Fibroblast of skin of left quadriceps (primary cell): ENCODE measurements around the gene ARID5A.
"Not testable (repeated sequence)": the region's sequence is repeated elsewhere in the genome, so short reads cannot be mapped to it uniquely, and the experiment has no call there.

Experiments used
- DNase-seq, 2 experiments: peaks; one replicate each; pipeline ENCODE4 v3.0.0-alpha.2; 2013; ENCODE audit warnings: low read depth in 2 of 2

Gene ARID5A

GRCh38 chr2:96536445-96537065 lies at the start of gene ARID5A:
Gene ARID5A, plus strand, starts transcription at chr2:96536752. Its CDS starts 75 bp downstream, at chr2:96536827.
- peak; percentile 71 to 75 for DNase-seq

GRCh38 chr2:96489261-96489660 lies 47.3 kb upstream of the ARID5A start:
- DNase-seq: no peak

- DNase-seq: no peak
Observed at GRCh38 chr2:96489663-96490062, 46.9 kb upstream of the ARID5A start.

GRCh38 chr2:96491860-96492497 lies 44.6 kb upstream of the ARID5A start:
- DNase-seq: no peak

- DNase-seq: no peak
Observed at GRCh38 chr2:96493072-96493471, 43.5 kb upstream of the ARID5A start.

- no peak for DNase-seq
Observed at GRCh38 chr2:96494188-96494587, 42.4 kb upstream of the ARID5A start.

GRCh38 chr2:96495982-96496629 lies 40.4 kb upstream of the ARID5A start:
- DNase-seq: no peak

- DNase-seq: no peak
Observed at GRCh38 chr2:96498021-96498431, 38.5 kb upstream of the ARID5A start.

GRCh38 chr2:96498611-96499010 lies 37.9 kb upstream of the ARID5A start:
- not testable (repeated sequence) for DNase-seq

- DNase-seq: no peak
Observed at GRCh38 chr2:96499061-96499960, 37.2 kb upstream of the ARID5A start.

GRCh38 chr2:96500385-96501066 lies 36.0 kb upstream of the ARID5A start:
- no peak for DNase-seq

- no peak for DNase-seq
Observed at GRCh38 chr2:96501471-96501874, 35.1 kb upstream of the ARID5A start.

GRCh38 chr2:96501886-96502810 lies 34.4 kb upstream of the ARID5A start:
- DNase-seq: no peak

- no peak for DNase-seq
Observed at GRCh38 chr2:96502891-96503636, 33.5 kb upstream of the ARID5A start.

GRCh38 chr2:96503637-96504243 lies 32.8 kb upstream of the ARID5A start:
- no peak for DNase-seq

GRCh38 chr2:96505231-96505889 lies 31.2 kb upstream of the ARID5A start, which contains the start of gene NEURL3:
Gene NEURL3, minus strand, starts transcription at chr2:96505357. Its CDS starts 71 bp downstream, at chr2:96505286.
- DNase-seq: no peak

- no peak for DNase-seq
Observed at GRCh38 chr2:96506016-96506906, 30.3 kb upstream of the ARID5A start.

GRCh38 chr2:96506907-96507240 lies 29.7 kb upstream of the ARID5A start:
- no peak for DNase-seq
